ENCODE measurements around the gene KLHL36. TPM values are rescaled to one million over a fixed set of nuclear protein-coding genes. Genes with fewer than 3 reads are reported as not detected.

Gene KLHL36
- polyA plus RNA-seq, 1 of the 3 experiments (the other 2 are of a cell fraction) = 39.8 TPM

GRCh38 chr16:84652566-84652965 is 4.3 kb downstream of the KLHL36 start:
- H2AFZ ChIP-seq (ENCODE audit: low read depth) = no peak overlapping the region
- no peak for DNase-seq
- H3F3A ChIP-seq (replicated peaks; ENCODE audit: insufficient read depth) = peaks cover 15% of the 10 kb centered on the region
- H3K4me2 ChIP-seq = no peak overlapping the region
- ChIA-PET CTCF (interaction anchor here (0.9 to 3.1 kb wide), 4 partner anchors 10 to 73 kb away, joined by 3 to 12 read pairs (median 4); no protein-coding TSS in a partner anchor), POLR2A (no interaction called here)
- H3K9ac ChIP-seq = no peak overlapping the region
- H3K4me3 ChIP-seq (ENCODE audit: low read depth in 2 of 2, low read length in 1 of 2) = no peak overlapping the region
- H3K9me3 ChIP-seq = no peaks in the 10 kb centered on the region
- 93% methylated on average over 7 of the region's 7 CpGs for WGBS (ENCODE audit: low lambda C conversion rate)
- TF ChIP-seq RCOR1 (IDR thresholded peaks at IDR 0.05; ENCODE audit: low read length) = no peak
- TF ChIP-seq PBX3 (IDR thresholded peaks at IDR 0.05) = no peak
- TF ChIP-seq FOXJ3 (CRISPR knock-in tag; IDR thresholded peaks at IDR 0.05) = no peak
- TF ChIP-seq TCF12 (IDR thresholded peaks at IDR 0.05) = no peak
- no peak for TF ChIP-seq EZH2phosphoT487 (IDR thresholded peaks at IDR 0.05; ENCODE audit: borderline replicate concordance, low read depth)
- no peak for TF ChIP-seq GATA2 (CRISPR knock-in tag; IDR thresholded peaks at IDR 0.05)
- TF ChIP-seq USF2 (IDR thresholded peaks at IDR 0.05; ENCODE audit: borderline replicate concordance, low read depth, low read length) = no peak
- no peak for TF ChIP-seq MXI1 (IDR thresholded peaks at IDR 0.05; ENCODE audit: low read depth, low read length)
- no peak for TF ChIP-seq JUND (IDR thresholded peaks at IDR 0.05)
- TF ChIP-seq CHD2 (IDR thresholded peaks at IDR 0.05; ENCODE audit: low read length, partially characterized antibody) = no peak
- H3K27me3 ChIP-seq (ENCODE audit: insufficient read depth) = no peaks in the 10 kb centered on the region
- H3K9me2 ChIP-seq = no peaks in the 10 kb centered on the region
- H3K4me1 ChIP-seq (ENCODE audit: control insufficient read depth in 1 of 2, insufficient read depth in 2 of 2, low read depth in 1 of 2, low read length in 1 of 2) = peaks cover 0 to 12% of the 10 kb centered on the region in 2 experiments; a peak in 1 of 4 replicates
- H3K36me3 ChIP-seq (replicated peaks in 1 of 2; ENCODE audit: control insufficient read depth in 1 of 2, insufficient read depth in 2 of 2, low read length in 1 of 2) = peaks cover 17 to 28% of the 10 kb centered on the region in 2 experiments
- H3K27ac ChIP-seq (ENCODE audit: low read depth in 2 of 2, low read length in 1 of 2) = no peak overlapping the region
- peaks cover 67% of the 10 kb centered on the region; the same call in 1 of the 2 replicates for H3K79me2 ChIP-seq (ENCODE audit: insufficient read depth)
- peaks cover 10% of the 10 kb centered on the region for H4K20me1 ChIP-seq (ENCODE audit: insufficient read depth)

GRCh38 chr16:84654238-84654637 is 5.9 kb downstream of the KLHL36 start:
- Histone ChIP-seq H3K4me1 (ENCODE audit: control insufficient read depth in 1 of 2, insufficient read depth in 2 of 2, low read depth in 1 of 2, low read length in 1 of 2) (peaks cover 0 to 3% of the 10 kb centered on the region in 2 experiments; a peak in 1 of 4 replicates), H3K4me2 (no peak overlapping the region), H3K9me3 (no peaks in the 10 kb centered on the region), H3K27ac (ENCODE audit: low read depth in 2 of 2, low read length in 1 of 2) (no peak overlapping the region), H4K20me1 (ENCODE audit: insufficient read depth) (peaks cover 13% of the 10 kb centered on the region), H3K9ac (no peak overlapping the region), H3K9me2 (no peaks in the 10 kb centered on the region), H2AFZ (ENCODE audit: low read depth) (no peak overlapping the region), H3K79me2 (ENCODE audit: insufficient read depth) (peaks cover 62% of the 10 kb centered on the region; the same call in 1 of the 2 replicates), H3K4me3 (ENCODE audit: low read depth in 2 of 2, low read length in 1 of 2) (no peak overlapping the region), H3K36me3 (replicated peaks in 1 of 2; ENCODE audit: control insufficient read depth in 1 of 2, insufficient read depth in 2 of 2, low read length in 1 of 2) (peaks cover 28 to 32% of the 10 kb centered on the region in 2 experiments), H3K27me3 (ENCODE audit: insufficient read depth) (no peaks in the 10 kb centered on the region), H3F3A (replicated peaks; ENCODE audit: insufficient read depth) (peaks cover 12% of the 10 kb centered on the region)
- DNase-seq = no peak
- WGBS (ENCODE audit: low lambda C conversion rate) = 92% methylated on average over 3 of the region's 3 CpGs
- CTCF ChIA-PET = interaction anchor here (1.9 to 3.1 kb wide), 2 partner anchors 72 to 84 kb away, joined by 6 to 12 read pairs; no protein-coding TSS in a partner anchor
- POLR2A ChIA-PET = no interaction called here
- TF ChIP-seq PBX3 (IDR thresholded peaks at IDR 0.05) (no peak), RFX5 (IDR thresholded peaks at IDR 0.05; ENCODE audit: low read length) (no peak), RXRA (IDR thresholded peaks at IDR 0.05; ENCODE audit: borderline replicate concordance, low read depth) (no peak), MXI1 (IDR thresholded peaks at IDR 0.05; ENCODE audit: low read depth, low read length) (no peak), TCF12 (IDR thresholded peaks at IDR 0.05) (no peak), CTCF (IDR thresholded peaks at IDR 0.05) (no peak), EP300 (IDR thresholded peaks at IDR 0.05; ENCODE audit: borderline replicate concordance in 1 of 2, low read depth in 1 of 2, low read length in 1 of 2) (no peak), IRF3 (IDR thresholded peaks at IDR 0.05; ENCODE audit: low read depth, low read length) (no peak), POLR2AphosphoS5 (IDR thresholded peaks at IDR 0.05; ENCODE audit: low read depth, low read length) (no peak), NFIC (IDR thresholded peaks at IDR 0.05; ENCODE audit: borderline replicate concordance) (no peak), SMC3 (IDR thresholded peaks at IDR 0.05; ENCODE audit: low read depth, low read length) (no peak), FOXJ3 (CRISPR knock-in tag; IDR thresholded peaks at IDR 0.05) (no peak), ZBTB33 (IDR thresholded peaks at IDR 0.05; ENCODE audit: borderline replicate concordance, low read depth) (no peak), ELF1 (IDR thresholded peaks at IDR 0.05) (no peak)

Measured in SK-N-SH (cell line).